GM23338 (cell line): ENCODE results near the gene PTER. TPM values are rescaled to one million over a fixed set of nuclear protein-coding genes. Genes with fewer than 3 reads are reported as not detected.

Experiments
- ATAC-seq: fragments of 200-7000 bp; cut with Tn5 transposase; 3 replicates; pipeline ENCODE4 v1.9.1; 2020
- DNase-seq: peaks from one replicate; pipeline ENCODE4 v3.0.0-alpha.2; 2015; ENCODE audit warnings: low spot score
- H2AFZ ChIP-seq: fragments of 200-600 bp; sonication (generic); 2 replicates; pipeline ENCODE4 v1.8.0; 2016; ENCODE audit warnings: antibody characterized with exemption, mild to moderate bottlenecking, moderate library complexity
- H3F3A ChIP-seq: fragments of 200-600 bp; sonication (generic); replicated peaks from 2 replicates; pipeline ENCODE4 v1.8.0; 2017; ENCODE audit warnings: antibody characterized with exemption, mixed run types, low read depth
- H3K27ac ChIP-seq: fragments of 200-600 bp; sonication (generic); 2 replicates; pipeline ENCODE4 v1.6.1; 2016; ENCODE audit warnings: low read depth
- H3K27me3 ChIP-seq: fragments of 200-600 bp; sonication (generic); 2 replicates; pipeline ENCODE4 v1.8.0; 2016; ENCODE audit warnings: mild to moderate bottlenecking, mixed run types, moderate library complexity; ENCODE audit not compliant: insufficient read depth
- H3K36me3 ChIP-seq: fragments of 200-600 bp; sonication (generic); 2 replicates; pipeline ENCODE4 v1.8.0; 2016; ENCODE audit warnings: mild to moderate bottlenecking; ENCODE audit not compliant: insufficient read depth
- H3K4me1 ChIP-seq: fragments of 200-600 bp; sonication (generic); 2 replicates; pipeline ENCODE4 v1.8.0; 2016; ENCODE audit warnings: mild to moderate bottlenecking, moderate library complexity; ENCODE audit not compliant: insufficient read depth
- H3K4me2 ChIP-seq: fragments of 200-600 bp; sonication (generic); 2 replicates; pipeline ENCODE4 v1.7.1; 2017; ENCODE audit warnings: mixed run types
- H3K4me3 ChIP-seq: fragments of 200-600 bp; sonication (generic); 2 replicates; pipeline ENCODE4 v1.6.1; 2016; ENCODE audit warnings: mixed run types
- H3K79me2 ChIP-seq: fragments of 200-600 bp; sonication (generic); replicated peaks from 2 replicates; pipeline ENCODE4 v1.8.0; 2017; ENCODE audit warnings: mild to moderate bottlenecking; ENCODE audit not compliant: insufficient read depth
- H3K9me2 ChIP-seq: fragments of 200-600 bp; sonication (generic); 2 replicates; pipeline ENCODE4 v1.8.0; 2017; ENCODE audit not compliant: insufficient read depth
- H4K20me1 ChIP-seq: fragments of 200-600 bp; sonication (generic); replicated peaks from 2 replicates; pipeline ENCODE4 v1.8.0; 2017; ENCODE audit warnings: mild to moderate bottlenecking; ENCODE audit not compliant: insufficient read depth
- H3K27ac Mint-ChIP-seq: 2 replicates; pipeline ENCODE4 v1.8.0; 2020; ENCODE audit warnings: inconsistent platforms, mild to moderate bottlenecking, moderate library complexity, mixed read lengths
- H3K27me3 Mint-ChIP-seq: 3 replicates; pipeline ENCODE4 v1.8.0; 2022; ENCODE audit warnings: low read depth, mild to moderate bottlenecking, moderate library complexity, mixed read lengths, inconsistent platforms; ENCODE audit not compliant: insufficient read depth, poor library complexity
- H3K36me3 Mint-ChIP-seq: 3 replicates; pipeline ENCODE4 v1.8.0; 2021; ENCODE audit warnings: low read depth, mild to moderate bottlenecking, inconsistent platforms, moderate library complexity, mixed read lengths
- H3K4me1 Mint-ChIP-seq: 3 replicates; pipeline ENCODE4 v1.8.0; 2020; ENCODE audit warnings: mild to moderate bottlenecking, inconsistent platforms, mixed read lengths
- H3K4me3 Mint-ChIP-seq: 3 replicates; pipeline ENCODE4 v1.8.0; 2021; ENCODE audit warnings: moderate library complexity, mild to moderate bottlenecking, inconsistent platforms, mixed read lengths
- H3K9me3 Mint-ChIP-seq: 3 replicates; pipeline ENCODE4 v1.8.0; 2020; ENCODE audit warnings: moderate library complexity, mild to moderate bottlenecking, inconsistent platforms, mixed read lengths
- CREB1 ChIP-seq: fragments of 250-450 bp; sonication (Bioruptor Pico); IDR thresholded peaks from 2 replicates; pipeline ENCODE4 v1.5.0; 2020; ENCODE audit warnings: low read depth, mild to moderate bottlenecking, moderate library complexity
- CTCF ChIP-seq, 2 experiments: fragments of 200-600 bp in 1 of 2; sonication (generic) in 1 of 2; conservative IDR thresholded peaks; 2 replicates each; pipeline versions ENCODE4 v1.5.1 to v1.6.1; 2016 to 2017; ENCODE audit warnings: antibody characterized with exemption in 2 of 2, low read depth in 2 of 2, mild to moderate bottlenecking in 2 of 2, moderate library complexity in 1 of 2
- EZH2 ChIP-seq: fragments of 200-600 bp; sonication (generic); IDR thresholded peaks from one replicate; pipeline ENCODE4 v1.8.0; 2017; ENCODE audit warnings: antibody characterized with exemption, mild to moderate bottlenecking, low read depth; ENCODE audit not compliant: unreplicated experiment
- POLR2AphosphoS5 ChIP-seq: IDR thresholded peaks from 2 replicates; pipeline ENCODE4 v1.6.1; 2016; ENCODE audit warnings: antibody characterized with exemption, low read depth
- REST ChIP-seq: IDR thresholded peaks from one replicate; pipeline ENCODE4 v1.6.1; 2018; ENCODE audit warnings: antibody characterized with exemption; ENCODE audit not compliant: unreplicated experiment
- polyA plus RNA-seq: library from polyadenylated mRNA; unstranded; fragments of >200 nt; fragmentation: Nextera tagmentation; extraction: Ambion mirVana; gene quantifications from 2 replicates; pipeline ENCODE4 v1.2.1, GENCODE V29; 2016
- total RNA-seq: library from RNA; depleted of rRNA; stranded (reverse); fragments of >200 nt; shearing (Covaris generic); gene quantifications from 2 replicates; pipeline ENCODE4 v1.2.3, GENCODE V29; 2014
- TF ChIP-seq, protein P1 (sequence below): IDR thresholded peaks from 2 replicates; pipeline ENCODE4 v1.6.1; 2016; ENCODE audit warnings: antibody characterized with exemption
- TF ChIP-seq, protein P2 (sequence below): fragments of 250-450 bp; sonication (Bioruptor Pico); IDR thresholded peaks from 2 replicates; pipeline ENCODE4 v1.5.0; 2020; ENCODE audit warnings: mild to moderate bottlenecking, moderate library complexity

Gene PTER
- total and polyA plus RNA-seq, 2 experiments from 2014 or later, result 4.8 to 4.9 TPM

DNA sequence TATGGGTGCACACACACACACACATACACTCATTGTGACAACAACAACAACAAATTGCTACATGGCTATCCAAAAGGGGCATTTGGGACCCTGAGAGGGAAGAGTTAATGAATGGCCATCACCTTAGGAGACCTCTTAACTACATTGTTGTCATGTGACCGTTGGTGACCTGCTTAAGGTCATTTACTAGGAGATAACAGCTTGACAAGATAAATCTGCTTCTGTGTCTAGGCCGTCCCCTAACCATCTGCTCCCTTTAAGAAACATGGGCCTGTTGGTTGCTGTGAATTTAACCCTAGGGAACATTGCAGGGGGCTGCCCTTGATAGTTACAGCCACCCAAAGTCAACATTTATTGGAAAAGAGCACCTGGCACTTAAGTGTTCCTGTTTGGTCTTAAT is 55.1 kb downstream of the PTER start:
- no peak overlapping the region for H3K4me3 Mint-ChIP-seq
- no peak for ATAC-seq
- H3F3A ChIP-seq, result no peaks in the 10 kb centered on the region
- H3K36me3 ChIP-seq, result no peaks in the 10 kb centered on the region
- no peaks in the 10 kb centered on the region for H3K9me3 Mint-ChIP-seq
- H3K36me3 Mint-ChIP-seq, result no peaks in the 10 kb centered on the region
- no peaks in the 10 kb centered on the region for H3K79me2 ChIP-seq
- H3K4me1 Mint-ChIP-seq, result no peaks in the 10 kb centered on the region; the same call in 2 of the 3 replicates
- no peaks in the 10 kb centered on the region for H3K27me3 ChIP-seq
- no peaks in the 10 kb centered on the region for H3K4me1 ChIP-seq
- no peak overlapping the region for H3K4me2 ChIP-seq
- no peak for TF ChIP-seq CREB1 (CRISPR knock-in tag)
- TF ChIP-seq POLR2AphosphoS5, result no peak
- no peak for TF ChIP-seq CTCF (conservative IDR thresholded peaks at IDR 0.05; ENCODE audit: low read depth in 2 of 2)
- TF ChIP-seq, protein P1, sequence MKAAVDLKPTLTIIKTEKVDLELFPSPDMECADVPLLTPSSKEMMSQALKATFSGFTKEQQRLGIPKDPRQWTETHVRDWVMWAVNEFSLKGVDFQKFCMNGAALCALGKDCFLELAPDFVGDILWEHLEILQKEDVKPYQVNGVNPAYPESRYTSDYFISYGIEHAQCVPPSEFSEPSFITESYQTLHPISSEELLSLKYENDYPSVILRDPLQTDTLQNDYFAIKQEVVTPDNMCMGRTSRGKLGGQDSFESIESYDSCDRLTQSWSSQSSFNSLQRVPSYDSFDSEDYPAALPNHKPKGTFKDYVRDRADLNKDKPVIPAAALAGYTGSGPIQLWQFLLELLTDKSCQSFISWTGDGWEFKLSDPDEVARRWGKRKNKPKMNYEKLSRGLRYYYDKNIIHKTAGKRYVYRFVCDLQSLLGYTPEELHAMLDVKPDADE, result no peak
- TF ChIP-seq EZH2, result no peak
- no peak for TF ChIP-seq REST
- TF ChIP-seq, protein P2, sequence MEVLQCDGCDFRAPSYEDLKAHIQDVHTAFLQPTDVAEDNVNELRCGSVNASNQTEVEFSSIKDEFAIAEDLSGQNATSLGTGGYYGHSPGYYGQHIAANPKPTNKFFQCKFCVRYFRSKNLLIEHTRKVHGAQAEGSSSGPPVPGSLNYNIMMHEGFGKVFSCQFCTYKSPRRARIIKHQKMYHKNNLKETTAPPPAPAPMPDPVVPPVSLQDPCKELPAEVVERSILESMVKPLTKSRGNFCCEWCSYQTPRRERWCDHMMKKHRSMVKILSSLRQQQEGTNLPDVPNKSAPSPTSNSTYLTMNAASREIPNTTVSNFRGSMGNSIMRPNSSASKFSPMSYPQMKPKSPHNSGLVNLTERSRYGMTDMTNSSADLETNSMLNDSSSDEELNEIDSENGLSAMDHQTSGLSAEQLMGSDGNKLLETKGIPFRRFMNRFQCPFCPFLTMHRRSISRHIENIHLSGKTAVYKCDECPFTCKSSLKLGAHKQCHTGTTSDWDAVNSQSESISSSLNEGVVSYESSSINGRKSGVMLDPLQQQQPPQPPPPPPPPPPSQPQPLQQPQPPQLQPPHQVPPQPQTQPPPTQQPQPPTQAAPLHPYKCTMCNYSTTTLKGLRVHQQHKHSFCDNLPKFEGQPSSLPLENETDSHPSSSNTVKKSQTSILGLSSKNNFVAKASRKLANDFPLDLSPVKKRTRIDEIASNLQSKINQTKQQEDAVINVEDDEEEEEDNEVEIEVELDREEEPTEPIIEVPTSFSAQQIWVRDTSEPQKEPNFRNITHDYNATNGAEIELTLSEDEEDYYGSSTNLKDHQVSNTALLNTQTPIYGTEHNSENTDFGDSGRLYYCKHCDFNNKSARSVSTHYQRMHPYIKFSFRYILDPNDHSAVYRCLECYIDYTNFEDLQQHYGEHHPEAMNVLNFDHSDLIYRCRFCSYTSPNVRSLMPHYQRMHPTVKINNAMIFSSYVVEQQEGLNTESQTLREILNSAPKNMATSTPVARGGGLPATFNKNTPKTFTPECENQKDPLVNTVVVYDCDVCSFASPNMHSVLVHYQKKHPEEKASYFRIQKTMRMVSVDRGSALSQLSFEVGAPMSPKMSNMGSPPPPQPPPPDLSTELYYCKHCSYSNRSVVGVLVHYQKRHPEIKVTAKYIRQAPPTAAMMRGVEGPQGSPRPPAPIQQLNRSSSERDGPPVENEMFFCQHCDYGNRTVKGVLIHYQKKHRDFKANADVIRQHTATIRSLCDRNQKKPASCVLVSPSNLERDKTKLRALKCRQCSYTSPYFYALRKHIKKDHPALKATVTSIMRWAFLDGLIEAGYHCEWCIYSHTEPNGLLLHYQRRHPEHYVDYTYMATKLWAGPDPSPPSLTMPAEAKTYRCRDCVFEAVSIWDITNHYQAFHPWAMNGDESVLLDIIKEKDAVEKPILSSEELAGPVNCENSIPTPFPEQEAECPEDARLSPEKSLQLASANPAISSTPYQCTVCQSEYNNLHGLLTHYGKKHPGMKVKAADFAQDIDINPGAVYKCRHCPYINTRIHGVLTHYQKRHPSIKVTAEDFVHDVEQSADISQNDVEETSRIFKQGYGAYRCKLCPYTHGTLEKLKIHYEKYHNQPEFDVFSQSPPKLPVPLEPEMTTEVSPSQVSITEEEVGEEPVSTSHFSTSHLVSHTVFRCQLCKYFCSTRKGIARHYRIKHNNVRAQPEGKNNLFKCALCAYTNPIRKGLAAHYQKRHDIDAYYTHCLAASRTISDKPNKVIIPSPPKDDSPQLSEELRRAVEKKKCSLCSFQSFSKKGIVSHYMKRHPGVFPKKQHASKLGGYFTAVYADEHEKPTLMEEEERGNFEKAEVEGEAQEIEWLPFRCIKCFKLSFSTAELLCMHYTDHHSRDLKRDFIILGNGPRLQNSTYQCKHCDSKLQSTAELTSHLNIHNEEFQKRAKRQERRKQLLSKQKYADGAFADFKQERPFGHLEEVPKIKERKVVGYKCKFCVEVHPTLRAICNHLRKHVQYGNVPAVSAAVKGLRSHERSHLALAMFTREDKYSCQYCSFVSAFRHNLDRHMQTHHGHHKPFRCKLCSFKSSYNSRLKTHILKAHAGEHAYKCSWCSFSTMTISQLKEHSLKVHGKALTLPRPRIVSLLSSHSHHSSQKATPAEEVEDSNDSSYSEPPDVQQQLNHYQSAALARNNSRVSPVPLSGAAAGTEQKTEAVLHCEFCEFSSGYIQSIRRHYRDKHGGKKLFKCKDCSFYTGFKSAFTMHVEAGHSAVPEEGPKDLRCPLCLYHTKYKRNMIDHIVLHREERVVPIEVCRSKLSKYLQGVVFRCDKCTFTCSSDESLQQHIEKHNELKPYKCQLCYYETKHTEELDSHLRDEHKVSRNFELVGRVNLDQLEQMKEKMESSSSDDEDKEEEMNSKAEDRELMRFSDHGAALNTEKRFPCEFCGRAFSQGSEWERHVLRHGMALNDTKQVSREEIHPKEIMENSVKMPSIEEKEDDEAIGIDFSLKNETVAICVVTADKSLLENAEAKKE (CRISPR knock-in tag), result no peak
- H2AFZ ChIP-seq, result no peak overlapping the region
- no peaks in the 10 kb centered on the region for H4K20me1 ChIP-seq
- DNase-seq, result no peak
- H3K9me2 ChIP-seq, result no peaks in the 10 kb centered on the region
- H3K27ac Mint-ChIP-seq, result no peak overlapping the region
- H3K27me3 Mint-ChIP-seq, result peaks cover 5% of the 10 kb centered on the region
- H3K27ac ChIP-seq, result no peak overlapping the region
- no peak overlapping the region for H3K4me3 ChIP-seq
